MG63 (cell line): ENCODE measurements around the gene TAF4. TPM values are rescaled to one million over a fixed set of nuclear protein-coding genes. Genes with fewer than 3 reads are reported as not detected.

Experiments used
- DNase-seq: peaks from one replicate; pipeline ENCODE4 v3.0.0-alpha.2; 2020
- H3K27me3 ChIP-seq: fragments of 250-450 bp; sonication (Bioruptor Pico); 2 replicates; pipeline ENCODE4 v1.5.1; 2020; ENCODE audit warnings: mild to moderate bottlenecking, moderate library complexity
- H3K36me3 ChIP-seq: fragments of 250-450 bp; sonication (Bioruptor Pico); 2 replicates; pipeline ENCODE4 v1.5.1; 2020; ENCODE audit warnings: mild to moderate bottlenecking, moderate library complexity
- H3K4me3 ChIP-seq: fragments of 250-450 bp; sonication (Bioruptor Pico); 2 replicates; pipeline ENCODE4 v1.5.1; 2020; ENCODE audit warnings: mild to moderate bottlenecking, moderate library complexity
- H3K9me3 ChIP-seq: fragments of 250-450 bp; sonication (Bioruptor Pico); 2 replicates; pipeline ENCODE4 v1.5.1; 2020; ENCODE audit warnings: mild to moderate bottlenecking, moderate library complexity
- total RNA-seq: library from RNA; depleted of rRNA; stranded (reverse); fragments of >200 nt; shearing (Covaris generic); gene quantifications from 2 replicates; pipeline ENCODE4 v1.2.3, GENCODE V29; 2014; ENCODE audit warnings: low replicate concordance

Gene TAF4
- total RNA-seq, 1 experiment from 2014 or later, result 3.6 TPM

DNA sequence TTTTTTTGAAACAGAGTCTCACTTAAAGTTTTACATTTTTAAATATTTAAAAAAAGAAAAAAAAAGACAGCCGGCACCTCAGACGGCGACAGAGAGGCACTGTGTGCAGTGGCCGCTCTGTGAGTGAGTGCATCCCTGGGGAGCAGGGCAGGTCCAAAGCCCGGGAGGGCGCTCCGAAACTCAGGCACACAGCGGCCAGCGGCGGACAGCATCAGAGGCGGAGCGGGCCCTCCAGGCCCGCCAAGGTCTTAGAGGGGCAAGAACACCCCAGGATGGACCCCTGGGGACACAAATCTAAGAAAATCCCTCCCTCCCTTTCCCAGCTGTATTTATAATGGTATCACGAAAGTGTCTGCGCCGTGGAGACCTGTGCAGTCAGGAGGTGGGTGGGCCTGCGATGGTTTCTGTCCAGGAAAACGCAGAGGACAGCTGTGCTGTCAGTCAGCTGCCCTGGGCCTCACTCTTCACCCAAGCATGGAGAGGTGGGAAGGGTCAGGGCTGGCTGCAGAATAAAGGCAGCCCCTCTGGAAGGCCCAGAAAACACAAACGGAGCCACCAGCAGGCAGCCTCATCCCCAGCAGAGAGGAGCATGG, 43.8 kb downstream of the TAF4 start:
- Histone ChIP-seq H3K36me3 (no peaks in the 10 kb centered on the region), H3K4me3 (no peak overlapping the region), H3K27me3 (no peaks in the 10 kb centered on the region), H3K9me3 (no peaks in the 10 kb centered on the region)
- no peak for DNase-seq

- Histone ChIP-seq H3K9me3 (no peaks in the 10 kb centered on the region), H3K36me3 (no peaks in the 10 kb centered on the region; the same call in 1 of the 2 replicates), H3K27me3 (no peaks in the 10 kb centered on the region), H3K4me3 (no peak overlapping the region)
- DNase-seq, result no peak
Measured at GRCh38 chr20:62020935-62021701, 44.6 kb downstream of the TAF4 start.

DNA sequence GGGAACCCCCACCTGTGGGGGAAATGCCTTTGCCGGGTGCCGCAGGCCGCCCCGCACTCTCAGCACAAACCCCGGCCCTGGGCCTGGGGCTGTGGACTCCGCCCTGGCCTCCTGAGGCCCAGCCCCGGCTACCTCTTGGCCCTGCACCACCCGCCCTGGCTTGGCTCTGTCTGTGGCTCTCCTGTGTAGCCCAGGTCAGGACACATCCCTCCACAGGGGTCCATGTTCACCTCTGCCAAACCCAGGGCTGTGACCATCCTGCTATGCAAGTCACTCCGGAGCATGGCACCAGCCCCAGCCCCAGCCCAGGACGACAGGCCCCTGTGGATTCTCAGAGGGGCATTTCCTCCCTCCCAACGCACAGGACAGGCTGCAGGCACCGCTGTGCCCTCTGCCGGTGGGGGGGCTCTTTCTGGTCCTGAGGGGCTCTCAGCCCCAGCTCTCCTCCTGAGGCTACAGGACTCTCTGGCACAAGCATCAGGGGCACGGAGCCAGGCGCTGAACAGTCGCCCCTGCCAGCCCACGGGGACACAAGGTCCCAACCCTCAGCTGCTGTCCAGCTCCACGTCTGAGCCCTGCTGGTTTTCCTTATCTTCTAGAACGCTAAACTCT, 45.7 kb downstream of the TAF4 start:
- Histone ChIP-seq H3K27me3 (no peaks in the 10 kb centered on the region), H3K4me3 (no peak overlapping the region), H3K9me3 (no peaks in the 10 kb centered on the region), H3K36me3 (no peaks in the 10 kb centered on the region; the same call in 1 of the 2 replicates)
- no peak for DNase-seq

GRCh38 chr20:62019144-62019805, 46.4 kb downstream of the TAF4 start:
- DNase-seq, result no peak
- no peaks in the 10 kb centered on the region for H3K9me3 ChIP-seq
- H3K27me3 ChIP-seq, result no peaks in the 10 kb centered on the region
- H3K4me3 ChIP-seq, result no peak overlapping the region
- no peaks in the 10 kb centered on the region; the same call in 1 of the 2 replicates for H3K36me3 ChIP-seq

DNA sequence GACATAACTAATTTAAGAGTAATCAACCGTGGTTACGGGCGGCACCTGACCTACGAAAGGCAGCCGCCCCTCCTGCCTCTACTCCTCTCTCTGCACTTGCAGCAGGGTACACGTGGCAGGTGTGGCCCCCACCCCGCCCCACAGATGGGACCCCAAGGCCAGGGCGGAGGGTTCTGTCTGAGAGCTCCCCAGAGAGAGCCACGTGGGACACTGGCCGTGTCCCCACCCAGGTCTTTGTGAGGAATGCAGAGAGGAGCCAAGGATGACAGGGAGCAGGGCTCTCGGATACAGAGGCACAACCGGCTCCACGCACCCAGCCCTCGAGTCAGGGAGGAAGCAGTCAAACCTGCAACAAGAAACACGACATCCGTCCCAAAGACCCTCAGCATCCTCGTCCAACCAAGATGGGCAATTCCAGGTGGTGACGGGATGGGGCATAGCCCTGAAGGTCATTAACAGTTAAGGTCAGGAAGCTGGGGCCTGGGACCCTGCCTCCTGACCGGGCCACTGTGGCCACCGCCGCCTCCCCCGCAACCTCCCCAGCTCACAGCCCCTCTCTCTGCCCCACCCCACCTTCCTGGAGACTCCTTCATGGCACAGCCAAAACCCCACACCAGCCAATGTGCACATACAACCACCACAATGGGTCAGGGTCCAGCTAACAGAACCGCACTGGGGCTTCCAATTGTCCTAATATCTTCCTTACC, 47.1 kb downstream of the TAF4 start:
- Histone ChIP-seq H3K4me3 (no peak overlapping the region), H3K27me3 (no peaks in the 10 kb centered on the region), H3K9me3 (no peaks in the 10 kb centered on the region), H3K36me3 (no peaks in the 10 kb centered on the region; the same call in 1 of the 2 replicates)
- no peak for DNase-seq

- H3K27me3 ChIP-seq, result no peaks in the 10 kb centered on the region
- H3K36me3 ChIP-seq, result peaks cover 10% of the 10 kb centered on the region
- H3K9me3 ChIP-seq, result no peaks in the 10 kb centered on the region
- DNase-seq, result no peak
- H3K4me3 ChIP-seq, result no peak overlapping the region
Measured at GRCh38 chr20:62015540-62016288, 50.0 kb downstream of the TAF4 start.

DNA sequence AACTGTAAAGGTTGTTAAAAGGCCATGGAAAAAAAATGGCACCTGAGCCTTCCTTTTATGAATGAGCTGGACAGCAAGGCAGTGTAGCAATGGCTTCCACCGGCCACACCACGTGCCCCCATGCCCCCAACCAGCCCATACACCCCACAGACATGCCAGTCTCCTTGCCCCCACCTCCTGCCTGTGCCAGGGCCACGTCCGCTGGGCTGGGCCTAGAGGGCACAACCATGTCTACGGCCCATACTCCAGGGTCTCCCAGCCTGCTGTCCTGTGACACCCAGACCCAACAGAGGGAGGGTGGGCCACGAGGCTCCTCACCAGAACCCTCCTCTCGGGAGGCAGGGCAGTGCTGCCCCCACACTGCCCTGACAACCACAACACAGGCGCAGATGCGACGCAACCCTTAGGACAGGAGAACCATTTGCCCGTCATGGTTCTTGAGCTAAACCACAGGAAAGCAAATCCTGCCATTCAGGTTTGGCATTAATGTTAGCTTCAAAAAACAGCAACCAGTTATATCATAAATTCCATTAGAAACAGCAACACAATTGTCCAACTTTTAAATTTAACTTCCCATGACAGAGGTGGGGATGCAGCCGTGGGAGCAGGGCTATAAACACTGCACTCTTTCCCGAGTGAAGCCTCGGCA, 50.7 kb downstream of the TAF4 start:
- Histone ChIP-seq H3K4me3 (no peak overlapping the region), H3K27me3 (no peaks in the 10 kb centered on the region), H3K36me3 (peaks cover 16% of the 10 kb centered on the region), H3K9me3 (no peaks in the 10 kb centered on the region)
- DNase-seq, result no peak

GRCh38 chr20:62014488-62014775, 51.2 kb downstream of the TAF4 start:
- Histone ChIP-seq H3K4me3 (no peak overlapping the region), H3K27me3 (no peaks in the 10 kb centered on the region)
- no peak for DNase-seq

DNA sequence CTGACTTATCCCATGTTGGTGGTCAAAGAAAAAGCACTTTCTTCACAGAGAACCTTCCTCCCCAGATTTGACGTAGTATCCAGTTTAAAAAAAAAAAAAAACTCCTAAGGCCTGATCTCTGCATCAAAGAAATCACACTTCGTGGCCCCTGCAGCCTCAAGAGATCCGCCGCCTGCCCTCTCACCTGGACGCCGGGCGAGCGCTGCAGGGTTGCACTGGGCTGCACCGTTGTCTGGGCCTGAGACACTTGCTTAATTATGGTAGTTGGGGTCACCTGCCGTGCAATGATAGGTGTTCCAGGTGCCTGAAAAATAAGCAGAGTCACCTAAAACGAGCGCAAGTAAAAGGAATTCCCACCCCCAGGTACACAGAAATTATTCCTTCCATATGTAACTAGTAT, 53.0 kb downstream of the TAF4 start:
- H3K9me3 ChIP-seq, result no peaks in the 10 kb centered on the region
- H3K27me3 ChIP-seq, result no peaks in the 10 kb centered on the region
- no peak for DNase-seq
- H3K36me3 ChIP-seq, result peaks cover 35% of the 10 kb centered on the region
- H3K4me3 ChIP-seq, result no peak overlapping the region

More at GRCh38 chr20:62014488-62014775, 51.2 kb downstream of the TAF4 start:
- H3K36me3 ChIP-seq, result peaks cover 22% of the 10 kb centered on the region
- no peaks in the 10 kb centered on the region for H3K9me3 ChIP-seq

- H3K4me3 ChIP-seq, result no peak overlapping the region
- DNase-seq, result no peak
- H3K36me3 ChIP-seq, result peaks cover 38% of the 10 kb centered on the region
- no peaks in the 10 kb centered on the region for H3K27me3 ChIP-seq
- no peaks in the 10 kb centered on the region for H3K9me3 ChIP-seq
Measured at GRCh38 chr20:62011938-62012534, 53.6 kb downstream of the TAF4 start.

DNA sequence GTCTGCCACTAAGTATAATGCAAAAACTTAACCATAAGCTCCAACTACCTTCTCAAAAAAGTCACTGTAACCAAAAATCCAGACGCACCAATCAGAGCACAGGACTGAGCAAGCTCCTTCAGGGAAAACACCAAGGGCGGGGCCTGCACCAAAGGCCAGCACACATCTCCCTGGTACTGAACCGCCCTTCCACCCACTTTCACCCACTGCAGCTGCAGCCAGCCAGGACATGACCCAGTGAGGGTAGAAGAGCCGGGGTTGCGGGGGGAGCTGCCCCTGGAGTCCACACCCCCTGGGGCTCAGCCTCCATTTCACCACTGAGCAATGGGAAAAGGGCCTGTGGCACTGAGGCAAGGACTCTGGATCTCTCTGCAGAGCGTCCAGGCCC, 54.3 kb downstream of the TAF4 start:
- DNase-seq, result no peak
- no peaks in the 10 kb centered on the region for H3K9me3 ChIP-seq
- peaks cover 42% of the 10 kb centered on the region for H3K36me3 ChIP-seq
- H3K27me3 ChIP-seq, result no peaks in the 10 kb centered on the region
- no peak overlapping the region for H3K4me3 ChIP-seq

DNA sequence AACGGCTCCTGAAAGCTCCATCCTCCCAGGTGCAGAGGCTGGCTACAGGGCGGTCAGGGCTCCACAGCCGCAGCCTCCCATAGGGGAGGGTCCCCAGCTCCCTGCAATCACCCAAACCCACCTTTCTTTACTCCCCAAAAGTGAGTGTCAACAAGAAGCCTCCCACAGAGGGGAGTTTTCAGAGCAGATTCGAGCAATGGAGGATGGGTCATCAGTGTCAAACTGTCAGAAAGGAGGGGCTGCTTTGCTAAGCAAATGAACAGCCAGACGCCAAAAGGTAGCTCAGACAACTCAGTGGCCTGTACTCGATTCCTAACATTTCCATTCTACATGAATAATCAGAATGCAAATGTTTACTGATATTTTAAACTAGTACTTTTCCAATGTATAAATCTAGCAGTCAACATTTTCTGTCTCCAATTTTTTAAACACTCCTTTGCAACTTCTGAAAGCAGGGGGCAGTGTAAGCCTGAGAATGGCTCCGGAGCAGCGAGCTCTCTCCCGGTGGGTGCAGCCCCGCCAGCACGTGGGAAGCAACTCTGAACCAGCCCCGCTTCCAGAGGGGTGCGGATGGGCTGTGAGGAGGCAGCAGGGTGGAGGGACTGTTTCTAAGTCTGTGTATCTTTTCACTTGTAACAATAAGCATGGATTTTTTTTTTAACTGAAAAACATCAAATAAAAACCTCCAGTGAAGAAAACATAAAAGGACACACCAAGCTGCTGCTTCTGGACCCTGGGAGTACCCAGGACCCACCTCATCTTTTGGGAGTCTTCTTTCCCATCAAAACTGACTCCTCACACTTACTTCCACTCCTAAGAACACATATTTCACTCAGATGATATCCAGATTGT, 54.9 kb downstream of the TAF4 start:
- no peak overlapping the region for H3K4me3 ChIP-seq
- peak; percentile 51 for DNase-seq
- no peaks in the 10 kb centered on the region for H3K27me3 ChIP-seq
- no peaks in the 10 kb centered on the region for H3K9me3 ChIP-seq
- peaks cover 47% of the 10 kb centered on the region for H3K36me3 ChIP-seq

GRCh38 chr20:62009869-62010445, 55.7 kb downstream of the TAF4 start:
- no peak for DNase-seq
- Histone ChIP-seq H3K36me3 (peaks cover 53% of the 10 kb centered on the region), H3K27me3 (no peaks in the 10 kb centered on the region)

GRCh38 chr20:62009322-62009721, 56.4 kb downstream of the TAF4 start:
- Histone ChIP-seq H3K9me3 (no peaks in the 10 kb centered on the region), H3K27me3 (no peaks in the 10 kb centered on the region), H3K4me3 (no peak overlapping the region), H3K36me3 (peaks cover 59% of the 10 kb centered on the region)
- no peak for DNase-seq

More at GRCh38 chr20:62009869-62010445, 55.7 kb downstream of the TAF4 start:
- no peaks in the 10 kb centered on the region for H3K9me3 ChIP-seq
- H3K4me3 ChIP-seq, result no peak overlapping the region
